Testis (tissue), 2 donors: ENCODE data around the gene ADPRHL1.

Source experiments
- POLR2A ChIP-seq: fragments of 450-650 bp; IDR thresholded peaks from one replicate; pipeline ENCODE4 v1.6.1; 2017; ENCODE audit warnings: antibody characterized with exemption, mild to moderate bottlenecking, moderate library complexity
- TF ChIP-seq, protein P1 (sequence below), 3 experiments: fragments of 450-650 bp in 2 of 3; fragments of 200-600 bp in 1 of 3; sonication (generic) in 1 of 3; IDR thresholded peaks; one replicate each; pipeline ENCODE4 v1.5.1; 2016 to 2019; ENCODE audit warnings: antibody characterized with exemption in 3 of 3, mild to moderate bottlenecking in 2 of 3, moderate library complexity in 1 of 3

DNA sequence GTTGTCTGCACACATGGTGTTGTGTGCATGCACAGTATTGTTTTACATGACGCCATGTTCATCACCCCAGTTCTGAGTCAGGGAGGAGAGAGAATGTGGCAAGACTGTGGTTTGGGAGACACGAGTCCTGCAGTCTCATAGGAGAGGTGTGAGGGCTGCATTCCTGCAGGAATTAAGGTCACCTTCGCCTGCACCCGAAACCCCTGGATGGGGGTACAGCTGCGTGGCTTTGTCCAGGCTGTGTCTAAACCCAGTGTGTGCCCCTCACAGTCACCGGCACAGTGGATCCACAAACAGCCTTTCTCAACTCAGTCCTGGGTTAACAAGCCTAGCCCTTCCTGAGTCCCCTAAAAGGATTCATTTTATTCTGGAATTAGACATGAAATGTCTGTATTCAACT is 5.7 kb downstream of the ADPRHL1 start:
- TF ChIP-seq, protein P1, sequence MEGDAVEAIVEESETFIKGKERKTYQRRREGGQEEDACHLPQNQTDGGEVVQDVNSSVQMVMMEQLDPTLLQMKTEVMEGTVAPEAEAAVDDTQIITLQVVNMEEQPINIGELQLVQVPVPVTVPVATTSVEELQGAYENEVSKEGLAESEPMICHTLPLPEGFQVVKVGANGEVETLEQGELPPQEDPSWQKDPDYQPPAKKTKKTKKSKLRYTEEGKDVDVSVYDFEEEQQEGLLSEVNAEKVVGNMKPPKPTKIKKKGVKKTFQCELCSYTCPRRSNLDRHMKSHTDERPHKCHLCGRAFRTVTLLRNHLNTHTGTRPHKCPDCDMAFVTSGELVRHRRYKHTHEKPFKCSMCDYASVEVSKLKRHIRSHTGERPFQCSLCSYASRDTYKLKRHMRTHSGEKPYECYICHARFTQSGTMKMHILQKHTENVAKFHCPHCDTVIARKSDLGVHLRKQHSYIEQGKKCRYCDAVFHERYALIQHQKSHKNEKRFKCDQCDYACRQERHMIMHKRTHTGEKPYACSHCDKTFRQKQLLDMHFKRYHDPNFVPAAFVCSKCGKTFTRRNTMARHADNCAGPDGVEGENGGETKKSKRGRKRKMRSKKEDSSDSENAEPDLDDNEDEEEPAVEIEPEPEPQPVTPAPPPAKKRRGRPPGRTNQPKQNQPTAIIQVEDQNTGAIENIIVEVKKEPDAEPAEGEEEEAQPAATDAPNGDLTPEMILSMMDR (IDR thresholded peaks at IDR 0.05) = no peak
- TF ChIP-seq POLR2A = no peak
